ENCODE measurements around the gene LHX4.
A peak's percentile ranks its signal among the peaks of the same experiment; 100 is the strongest.

Gene LHX4

DNA sequence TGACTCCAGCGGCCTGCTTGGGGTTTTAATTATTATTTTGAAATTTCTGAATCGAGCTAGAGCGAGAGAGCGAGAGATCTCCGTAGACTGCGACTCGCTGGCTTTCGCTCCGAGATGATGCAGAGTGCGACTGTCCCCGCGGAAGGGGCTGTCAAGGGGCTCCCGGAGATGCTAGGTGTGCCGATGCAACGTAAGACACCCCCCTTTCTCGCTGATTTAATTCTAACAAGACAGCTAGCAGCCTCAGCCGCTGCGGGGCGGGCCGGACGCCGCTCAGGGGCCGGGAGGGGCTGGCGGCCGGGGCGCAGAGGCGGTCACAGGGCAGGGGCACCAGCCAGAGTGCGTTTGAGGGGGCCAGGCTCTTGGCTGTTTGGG, 339 bp downstream of the LHX4 start:
- no peaks in the 10 kb centered on the region for H3K9me3 Mint-ChIP-seq
- peaks cover 43% of the 10 kb centered on the region for H3K4me1 Mint-ChIP-seq
- H3K4me3 Mint-ChIP-seq = peak overlapping the region; percentile 76
- no peak overlapping the region for H3K27ac Mint-ChIP-seq
- H3K36me3 Mint-ChIP-seq = no peaks in the 10 kb centered on the region
- peaks cover 78% of the 10 kb centered on the region for H3K27me3 Mint-ChIP-seq
- peak; percentile 15 for ATAC-seq

DNA sequence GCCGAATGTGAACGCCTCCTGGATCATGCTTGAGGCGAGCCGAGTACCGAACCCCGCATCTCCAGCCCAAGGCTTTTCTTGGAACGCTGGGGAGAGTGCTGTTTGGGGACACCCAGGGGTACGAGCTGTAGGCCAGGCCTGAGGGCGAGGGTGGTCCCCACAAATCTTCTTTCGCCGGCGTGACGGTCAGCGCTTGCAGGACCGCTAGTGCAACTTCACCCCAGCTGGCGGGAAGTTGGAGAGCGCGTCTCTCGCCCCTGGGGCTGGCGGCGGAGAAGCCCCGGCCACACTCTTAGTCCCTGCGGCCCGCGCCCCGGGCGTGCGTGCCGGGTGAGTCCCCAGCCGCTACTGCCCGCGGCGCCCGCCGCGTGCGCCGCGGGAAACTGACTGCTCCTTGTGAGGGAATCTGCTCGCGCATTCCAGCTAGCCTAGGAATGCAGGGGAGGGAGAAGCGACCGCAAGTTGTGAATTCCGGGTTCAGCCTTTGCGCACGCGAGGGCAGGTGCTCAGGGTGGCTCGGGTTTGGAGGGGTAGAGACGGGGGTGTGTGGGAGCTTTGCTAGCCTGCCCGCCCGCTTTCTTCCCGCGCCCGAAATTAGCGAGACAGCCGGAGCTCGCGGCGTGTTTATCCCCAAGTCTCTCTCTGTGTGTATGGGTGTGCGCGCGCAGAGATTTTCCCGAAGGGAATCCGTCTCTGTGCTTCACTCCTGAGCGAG, 884 bp downstream of the LHX4 start:
- H3K4me3 Mint-ChIP-seq = peak overlapping the region; percentile 76
- H3K27ac Mint-ChIP-seq = no peak overlapping the region
- peaks cover 81% of the 10 kb centered on the region for H3K27me3 Mint-ChIP-seq
- H3K9me3 Mint-ChIP-seq = no peaks in the 10 kb centered on the region
- peak; percentile 14 for ATAC-seq
- H3K36me3 Mint-ChIP-seq = no peaks in the 10 kb centered on the region
- peaks cover 49% of the 10 kb centered on the region for H3K4me1 Mint-ChIP-seq

DNA sequence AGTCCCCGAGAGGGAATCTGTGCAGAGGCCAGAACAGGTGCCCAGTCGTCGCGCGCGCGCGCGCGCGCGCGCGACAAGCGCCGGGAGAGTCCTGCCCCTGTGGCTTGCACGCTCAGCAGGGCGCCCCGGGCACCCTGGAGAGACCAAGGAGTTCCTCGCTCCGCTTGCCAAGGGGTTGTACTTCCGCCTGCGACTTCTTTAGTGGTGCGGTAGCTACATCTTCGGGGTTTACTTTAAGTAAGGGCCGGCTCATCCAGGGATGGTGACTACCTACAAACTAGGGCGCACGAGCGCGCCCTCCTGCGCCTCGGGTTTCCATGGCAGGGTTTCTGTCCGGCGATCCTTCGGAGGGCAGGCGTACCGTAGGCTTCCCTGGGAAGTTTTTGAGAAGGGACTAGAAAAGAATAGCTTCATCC, 1.4 kb downstream of the LHX4 start:
- Mint-ChIP-seq H3K4me1 (peaks cover 54% of the 10 kb centered on the region), H3K27me3 (peaks cover 82% of the 10 kb centered on the region), H3K36me3 (no peaks in the 10 kb centered on the region), H3K9me3 (no peaks in the 10 kb centered on the region), H3K27ac (no peak overlapping the region), H3K4me3 (peak overlapping the region; percentile 76)
- no peak for ATAC-seq

DNA sequence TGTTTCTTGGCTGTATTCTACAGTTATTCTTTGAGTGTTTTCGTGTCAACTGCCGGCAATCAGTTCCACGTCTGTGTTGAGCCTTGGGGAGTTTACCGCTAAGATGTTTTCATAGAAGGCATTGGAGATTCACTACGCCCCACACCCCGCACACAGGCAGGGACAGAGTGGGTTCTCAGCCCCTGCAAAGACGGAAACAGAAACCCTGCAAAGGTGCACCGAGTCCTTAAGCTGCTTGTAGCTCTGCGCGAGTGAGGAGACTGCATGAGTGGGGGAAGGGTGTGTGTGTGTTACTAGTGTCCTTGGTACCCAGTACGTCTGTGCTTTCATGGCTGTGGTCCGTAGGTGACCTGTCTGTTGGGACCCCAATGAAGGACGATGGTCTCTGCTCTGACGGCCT, 1.9 kb downstream of the LHX4 start:
- Mint-ChIP-seq H3K27ac (no peak overlapping the region), H3K4me3 (peak overlapping the region; percentile 76), H3K9me3 (no peaks in the 10 kb centered on the region), H3K4me1 (peaks cover 57% of the 10 kb centered on the region), H3K27me3 (peaks cover 82% of the 10 kb centered on the region), H3K36me3 (no peaks in the 10 kb centered on the region)
- no peak for ATAC-seq

DNA sequence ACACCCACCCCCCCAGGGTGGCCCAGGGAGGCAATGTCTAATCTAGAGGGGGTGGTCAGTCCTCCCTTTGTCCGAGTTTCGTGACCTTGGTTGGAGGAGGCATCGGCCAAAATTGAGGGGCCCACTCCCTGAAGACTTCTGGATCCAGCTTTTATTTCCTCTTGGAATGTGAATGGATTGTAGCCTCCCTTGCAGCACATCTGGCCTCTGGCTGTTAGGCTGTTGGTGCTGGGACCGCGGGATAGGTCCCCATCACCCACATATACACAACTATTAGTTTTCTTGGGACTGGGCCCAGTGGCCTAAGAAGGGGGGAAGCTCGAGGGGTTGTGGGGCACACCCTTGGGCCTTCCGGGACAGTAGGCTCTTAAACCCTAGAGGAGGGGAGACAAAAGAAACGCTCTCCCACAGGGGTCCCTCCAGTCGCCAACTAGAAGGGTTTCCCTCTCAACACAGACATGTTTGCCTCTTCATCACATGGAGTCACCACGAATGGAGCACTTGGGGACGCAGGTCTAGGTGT, 2.5 kb downstream of the LHX4 start:
- ATAC-seq = no peak
- H3K27me3 Mint-ChIP-seq = peaks cover 82% of the 10 kb centered on the region
- peaks cover 57% of the 10 kb centered on the region for H3K4me1 Mint-ChIP-seq
- H3K4me3 Mint-ChIP-seq = no peak overlapping the region
- H3K27ac Mint-ChIP-seq = no peak overlapping the region
- H3K36me3 Mint-ChIP-seq = no peaks in the 10 kb centered on the region
- no peaks in the 10 kb centered on the region for H3K9me3 Mint-ChIP-seq

DNA sequence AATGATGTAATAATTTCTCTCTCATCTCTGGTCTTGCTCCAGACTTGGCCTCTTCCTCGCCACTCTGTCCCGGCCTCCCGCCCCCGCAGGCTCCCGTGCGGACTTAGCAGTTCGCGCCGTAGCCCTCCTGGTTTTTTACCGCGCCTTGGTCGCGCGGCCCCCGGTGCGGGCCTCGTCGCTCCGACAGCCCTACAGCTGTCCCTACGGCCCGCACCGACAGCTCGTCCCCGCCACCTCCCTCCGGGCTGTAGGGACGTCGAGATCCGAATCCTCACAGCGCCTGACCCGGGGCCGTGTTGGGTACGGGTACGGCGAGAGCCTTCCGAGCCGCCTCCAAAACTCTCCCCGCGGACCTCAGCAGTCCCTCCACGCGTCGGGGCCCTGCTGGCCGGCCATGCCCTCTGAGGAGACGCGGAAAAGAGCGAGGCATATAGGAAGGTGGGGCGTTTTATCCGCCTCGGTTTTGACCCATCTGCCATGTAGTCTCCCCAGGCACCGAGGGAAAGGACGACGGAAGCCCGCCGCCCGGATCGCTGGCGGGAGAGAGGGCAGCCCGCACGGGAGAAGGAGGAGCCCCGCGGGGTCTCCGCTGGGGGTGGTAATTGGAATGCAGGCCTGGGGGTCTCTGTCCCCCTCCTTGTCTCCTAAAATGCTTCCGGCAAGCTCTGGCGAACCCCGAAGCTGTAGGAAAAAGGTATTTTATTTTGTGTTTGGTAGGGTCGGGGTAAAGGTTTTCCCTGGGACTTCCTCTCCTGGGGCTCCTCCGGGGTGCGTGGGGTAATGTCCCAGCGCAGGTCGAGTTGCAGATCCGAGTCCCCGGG, 3.3 kb downstream of the LHX4 start:
- no peaks in the 10 kb centered on the region for H3K9me3 Mint-ChIP-seq
- peaks cover 57% of the 10 kb centered on the region for H3K4me1 Mint-ChIP-seq
- no peak for ATAC-seq
- H3K27me3 Mint-ChIP-seq = peaks cover 82% of the 10 kb centered on the region
- no peak overlapping the region for H3K4me3 Mint-ChIP-seq
- H3K27ac Mint-ChIP-seq = no peak overlapping the region
- H3K36me3 Mint-ChIP-seq = no peaks in the 10 kb centered on the region

DNA sequence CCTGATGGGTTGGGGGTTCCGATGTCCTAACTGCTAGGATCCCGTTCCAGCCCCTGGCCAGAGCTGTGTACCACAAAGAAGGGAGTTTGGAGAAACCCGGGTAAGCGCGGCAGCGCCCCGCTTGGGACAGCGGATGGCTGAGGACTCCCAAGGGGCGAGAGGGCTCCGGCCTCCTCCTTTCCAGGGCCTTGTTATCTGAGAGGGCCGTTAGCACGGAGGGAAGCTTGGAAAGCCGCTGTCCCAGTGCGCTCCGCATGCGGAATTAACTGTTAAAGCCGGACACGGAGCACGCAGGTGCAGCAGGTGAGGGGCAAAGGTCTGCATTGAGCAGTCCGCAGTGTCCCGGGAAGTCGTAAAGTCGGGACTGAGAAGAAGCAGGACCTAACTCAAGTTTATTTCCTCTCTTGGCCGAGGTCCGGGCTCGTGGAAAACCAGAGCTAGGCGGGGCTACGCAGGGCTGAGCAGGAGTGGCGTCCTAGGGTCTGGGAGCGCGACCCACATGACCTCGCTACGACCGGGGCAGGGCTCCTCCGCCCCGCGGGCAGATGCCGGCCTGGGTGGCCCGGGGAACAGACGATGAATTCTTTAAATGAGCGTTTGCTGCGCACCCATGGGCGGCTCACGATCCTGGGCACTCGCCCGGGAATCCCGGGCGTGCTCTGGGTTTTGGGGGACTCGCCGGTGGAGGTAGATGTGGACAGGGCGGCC, 4.5 kb downstream of the LHX4 start:
- peaks cover 50% of the 10 kb centered on the region for H3K4me1 Mint-ChIP-seq
- no peak for ATAC-seq
- no peaks in the 10 kb centered on the region for H3K9me3 Mint-ChIP-seq
- H3K27ac Mint-ChIP-seq = peak overlapping the region; percentile 44
- peak overlapping the region; percentile 43 for H3K4me3 Mint-ChIP-seq
- no peaks in the 10 kb centered on the region for H3K36me3 Mint-ChIP-seq
- H3K27me3 Mint-ChIP-seq = peaks cover 83% of the 10 kb centered on the region

DNA sequence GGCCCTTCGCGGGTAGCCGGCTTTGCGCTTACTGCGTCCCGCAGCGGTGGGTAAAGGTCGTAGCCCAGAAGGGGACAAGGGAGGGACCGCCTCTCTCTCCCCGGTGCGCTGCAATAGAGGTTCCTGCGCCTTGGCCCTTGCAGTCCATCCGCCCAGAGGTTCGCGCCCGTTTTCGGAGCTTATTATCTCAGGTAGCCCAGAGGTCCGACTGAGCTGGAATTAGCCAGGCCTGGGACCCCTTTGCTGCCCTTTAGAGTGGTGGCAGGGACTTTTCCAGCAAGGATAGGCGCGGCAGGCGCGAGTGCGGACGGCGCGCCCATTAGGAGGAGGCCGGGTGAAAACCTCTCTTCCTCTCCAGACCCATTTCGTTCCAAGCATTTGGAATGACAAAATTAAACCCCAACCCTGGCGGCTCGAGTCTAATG, 5.0 kb downstream of the LHX4 start:
- Mint-ChIP-seq H3K36me3 (no peaks in the 10 kb centered on the region), H3K9me3 (no peaks in the 10 kb centered on the region), H3K27ac (no peak overlapping the region), H3K4me3 (no peak overlapping the region), H3K4me1 (peaks cover 50% of the 10 kb centered on the region), H3K27me3 (peaks cover 89% of the 10 kb centered on the region)
- no peak for ATAC-seq

DNA sequence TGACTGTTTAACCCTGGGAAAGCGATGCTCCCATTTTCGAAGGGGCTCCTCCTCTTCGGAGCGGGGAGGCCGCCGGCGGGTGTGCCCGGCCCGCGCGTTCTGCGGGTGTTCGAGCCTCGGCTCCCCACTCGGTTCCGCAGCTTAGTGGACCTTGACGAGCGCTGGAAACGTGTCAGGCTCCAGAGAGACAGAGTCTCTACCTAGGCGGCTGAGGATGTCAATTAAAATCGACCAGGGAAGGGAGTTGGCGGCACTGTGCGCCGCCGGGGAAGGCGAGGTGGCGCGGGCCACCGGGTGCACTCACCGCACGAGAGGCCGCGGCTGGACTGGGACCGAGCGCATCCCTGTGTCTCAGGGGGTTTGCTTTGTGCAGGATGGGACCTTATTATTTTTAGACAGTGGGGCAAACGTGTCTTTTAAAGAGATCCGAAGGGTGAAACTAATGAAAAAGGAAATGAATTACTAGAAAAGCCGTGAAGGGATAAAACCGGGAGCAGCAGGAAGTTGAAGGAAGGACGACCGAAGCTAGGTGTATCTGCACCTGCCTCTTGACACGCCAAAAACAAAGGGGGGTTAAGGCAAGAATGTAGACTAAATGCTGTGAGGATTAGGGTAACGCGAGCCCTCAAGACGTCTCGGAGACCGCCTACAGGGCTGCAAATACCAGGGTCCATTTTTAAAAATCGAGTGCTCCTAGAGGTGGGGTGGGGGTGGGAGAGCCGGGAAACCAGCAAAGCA, 5.6 kb downstream of the LHX4 start:
- Mint-ChIP-seq H3K36me3 (no peaks in the 10 kb centered on the region), H3K4me1 (peaks cover 48% of the 10 kb centered on the region), H3K27me3 (peaks cover 95% of the 10 kb centered on the region), H3K27ac (no peak overlapping the region), H3K4me3 (no peak overlapping the region), H3K9me3 (no peaks in the 10 kb centered on the region)
- ATAC-seq = no peak

DNA sequence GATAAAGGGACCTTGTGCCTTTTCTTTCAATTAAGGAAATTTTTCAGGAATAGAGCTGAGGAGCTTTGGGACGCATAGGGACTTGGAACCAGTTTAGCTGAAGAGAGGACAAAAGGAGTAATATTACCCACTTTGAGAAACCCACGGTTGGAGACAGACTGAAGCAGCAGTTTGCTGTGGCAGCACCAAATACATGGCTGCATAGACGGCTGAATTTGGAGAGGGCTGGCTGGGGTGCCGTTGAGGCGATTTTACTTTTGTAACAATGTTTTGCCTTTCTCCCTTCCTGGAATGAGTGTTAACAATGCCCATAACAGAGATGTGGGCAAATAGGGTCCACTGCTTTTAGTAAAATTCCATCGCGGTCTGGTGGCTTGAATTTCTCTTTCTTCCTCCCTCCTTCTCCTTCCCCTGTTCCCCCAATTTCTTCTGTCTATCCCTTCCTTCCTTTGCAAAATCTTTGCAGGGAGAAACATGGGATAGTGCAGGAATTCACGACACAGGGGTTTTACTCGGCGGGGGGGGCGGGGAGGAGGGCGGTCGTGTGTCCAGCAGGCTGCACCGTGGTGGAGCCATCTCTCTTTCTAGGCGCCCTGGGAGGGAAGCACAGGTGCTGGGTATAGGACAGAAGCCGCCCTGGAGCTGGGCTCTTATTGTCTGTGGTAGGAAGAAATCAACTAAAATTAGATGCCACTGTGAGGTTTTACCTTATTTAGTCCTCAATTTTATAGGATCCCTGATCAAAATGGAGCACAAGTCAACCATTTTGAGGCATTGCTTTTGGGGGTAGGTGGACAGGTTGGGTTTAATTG, 6.8 kb downstream of the LHX4 start:
- Mint-ChIP-seq H3K4me3 (no peak overlapping the region), H3K9me3 (no peaks in the 10 kb centered on the region), H3K36me3 (no peaks in the 10 kb centered on the region), H3K27ac (no peak overlapping the region), H3K27me3 (peaks cover 100% of the 10 kb centered on the region), H3K4me1 (peaks cover 35% of the 10 kb centered on the region)
- ATAC-seq = no peak

DNA sequence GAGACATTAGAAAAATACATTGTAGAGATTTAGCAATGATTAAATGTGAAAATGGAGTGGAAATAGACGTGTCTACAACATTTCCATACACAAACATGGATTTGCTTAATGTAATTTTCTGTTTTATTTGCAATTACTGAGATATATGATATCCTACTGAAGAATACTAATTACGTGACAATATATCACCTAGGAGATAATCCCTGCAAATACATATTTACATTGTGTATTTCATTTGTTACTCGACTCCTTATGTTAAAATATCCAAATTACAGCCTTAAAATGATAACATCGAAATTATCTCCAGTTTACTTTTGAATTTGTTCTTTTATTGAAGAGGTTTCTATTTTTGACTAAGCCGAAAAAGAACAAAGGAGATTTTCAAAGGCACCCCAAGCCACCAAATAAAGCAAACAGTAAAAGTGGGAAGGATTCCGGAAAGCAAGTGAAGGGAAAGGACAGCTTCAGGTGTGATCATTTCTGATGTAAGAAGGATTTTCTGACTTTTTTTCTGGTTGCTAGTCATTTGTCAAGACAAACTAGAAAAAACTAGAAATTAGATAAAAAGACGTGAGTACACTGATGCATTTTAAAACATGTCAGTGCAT, 7.9 kb downstream of the LHX4 start:
- H3K27ac Mint-ChIP-seq = no peak overlapping the region
- peaks cover 100% of the 10 kb centered on the region for H3K27me3 Mint-ChIP-seq
- H3K9me3 Mint-ChIP-seq = no peaks in the 10 kb centered on the region
- ATAC-seq = no peak
- peaks cover 32% of the 10 kb centered on the region for H3K4me1 Mint-ChIP-seq
- no peak overlapping the region for H3K4me3 Mint-ChIP-seq
- no peaks in the 10 kb centered on the region for H3K36me3 Mint-ChIP-seq

DNA sequence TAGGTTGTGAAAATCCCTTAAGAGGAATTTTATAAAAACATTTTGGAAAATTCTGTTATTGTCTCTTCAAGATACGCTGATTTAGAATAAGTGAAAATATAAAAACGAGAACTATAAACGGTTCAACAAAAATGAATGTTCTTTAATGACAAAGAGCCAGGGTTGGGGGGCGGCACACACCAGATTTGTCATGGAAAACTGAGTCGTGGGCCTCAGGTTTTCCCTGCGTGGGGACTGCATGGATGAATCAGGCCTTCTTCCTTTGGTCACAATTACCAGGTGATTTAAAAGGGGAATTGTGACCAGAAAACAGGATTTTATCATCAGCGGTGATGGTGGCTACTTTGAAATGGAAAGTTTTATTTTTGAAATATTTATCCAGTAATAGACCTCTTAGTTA, 8.6 kb downstream of the LHX4 start:
- peaks cover 25% of the 10 kb centered on the region for H3K4me1 Mint-ChIP-seq
- H3K4me3 Mint-ChIP-seq = no peak overlapping the region
- H3K27me3 Mint-ChIP-seq = peaks cover 97% of the 10 kb centered on the region
- ATAC-seq = no peak
- H3K27ac Mint-ChIP-seq = no peak overlapping the region
- H3K36me3 Mint-ChIP-seq = no peaks in the 10 kb centered on the region
- no peaks in the 10 kb centered on the region for H3K9me3 Mint-ChIP-seq

DNA sequence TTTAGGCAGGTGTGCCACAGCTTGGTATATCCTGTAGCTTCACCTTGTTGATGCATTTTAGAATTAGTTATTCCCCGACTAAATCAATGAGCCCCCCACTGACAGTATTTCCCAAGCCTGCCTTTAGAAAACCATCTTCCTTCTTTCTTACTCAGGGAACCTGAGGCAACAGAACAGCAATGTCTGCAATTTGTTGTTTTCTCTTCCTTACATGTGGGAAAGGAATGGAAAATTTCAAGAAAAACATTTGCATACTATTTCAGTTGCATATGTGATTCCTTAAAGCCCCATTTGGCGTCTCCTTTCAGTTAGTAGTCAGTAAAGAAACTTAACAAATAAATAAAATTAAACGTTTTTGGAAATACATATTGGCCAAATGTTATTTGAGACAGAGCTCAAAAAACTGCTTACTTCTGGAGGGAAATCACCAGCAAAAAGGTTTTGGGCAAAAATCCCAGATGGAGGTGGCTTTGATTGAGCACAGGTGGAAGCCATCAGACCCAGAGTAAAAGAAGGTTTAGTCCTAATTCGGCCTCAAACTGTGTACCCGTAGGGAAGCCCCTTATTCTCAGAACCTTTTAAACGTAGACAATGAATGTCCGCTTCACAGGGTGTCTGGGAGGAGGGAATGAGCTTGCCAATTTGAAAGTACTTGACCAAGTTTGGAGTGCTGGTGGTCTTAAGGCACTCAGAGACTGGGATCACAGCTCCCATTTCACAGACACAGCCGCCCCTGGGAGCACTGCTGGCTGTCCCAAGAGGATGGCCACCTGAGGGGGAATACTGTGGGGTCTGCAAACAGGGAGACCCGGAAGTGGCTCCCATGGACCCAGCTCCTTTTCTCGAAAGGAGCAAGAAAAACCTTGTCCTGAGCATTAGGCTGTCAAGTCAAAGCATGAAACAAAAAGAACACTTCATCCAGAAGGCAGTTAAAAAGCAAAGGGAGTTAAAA, 9.4 kb downstream of the LHX4 start:
- H3K27ac Mint-ChIP-seq = no peak overlapping the region

More for the DNA sequence above, 9.4 kb downstream of the LHX4 start:
- Mint-ChIP-seq H3K36me3 (no peaks in the 10 kb centered on the region), H3K4me1 (peaks cover 19% of the 10 kb centered on the region), H3K9me3 (no peaks in the 10 kb centered on the region), H3K4me3 (no peak overlapping the region), H3K27me3 (peaks cover 90% of the 10 kb centered on the region)
- ATAC-seq = no peak
